ENCODE data around the gene BCAS3.

The BCAS3 gene

DNA sequence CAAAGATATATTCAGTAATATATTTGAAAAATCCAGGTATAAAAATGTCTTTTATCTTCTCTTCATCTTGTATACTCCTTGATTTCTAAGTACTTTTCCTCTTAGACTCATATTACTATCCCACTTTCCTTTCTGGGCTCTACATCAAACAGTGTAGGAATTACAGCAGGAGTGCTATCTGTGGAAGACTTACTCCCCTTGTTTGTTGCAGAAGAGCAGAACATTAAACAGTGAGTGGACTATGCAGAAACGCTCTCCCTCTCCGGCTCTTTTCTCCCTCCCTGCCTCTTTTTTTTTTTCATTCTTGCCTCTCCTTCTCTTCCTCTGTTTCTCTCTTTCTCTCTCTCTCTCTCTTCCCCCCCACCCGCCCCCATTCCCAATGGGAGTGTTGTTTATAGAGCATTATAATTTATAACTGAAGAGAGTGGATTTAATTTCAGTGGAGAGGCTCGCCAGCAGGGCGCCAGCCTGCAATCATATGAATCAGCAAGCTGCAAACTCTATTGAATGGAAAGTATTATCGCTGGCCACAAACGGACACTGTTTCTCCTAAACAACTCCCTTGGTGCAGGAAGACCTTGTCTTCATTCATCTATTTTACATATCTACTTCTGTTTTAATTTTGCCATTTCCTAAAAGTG, 479.7 kb downstream of the BCAS3 start:
- ATAC-seq, result peak; percentile 76
- TF ChIP-seq, protein P1, sequence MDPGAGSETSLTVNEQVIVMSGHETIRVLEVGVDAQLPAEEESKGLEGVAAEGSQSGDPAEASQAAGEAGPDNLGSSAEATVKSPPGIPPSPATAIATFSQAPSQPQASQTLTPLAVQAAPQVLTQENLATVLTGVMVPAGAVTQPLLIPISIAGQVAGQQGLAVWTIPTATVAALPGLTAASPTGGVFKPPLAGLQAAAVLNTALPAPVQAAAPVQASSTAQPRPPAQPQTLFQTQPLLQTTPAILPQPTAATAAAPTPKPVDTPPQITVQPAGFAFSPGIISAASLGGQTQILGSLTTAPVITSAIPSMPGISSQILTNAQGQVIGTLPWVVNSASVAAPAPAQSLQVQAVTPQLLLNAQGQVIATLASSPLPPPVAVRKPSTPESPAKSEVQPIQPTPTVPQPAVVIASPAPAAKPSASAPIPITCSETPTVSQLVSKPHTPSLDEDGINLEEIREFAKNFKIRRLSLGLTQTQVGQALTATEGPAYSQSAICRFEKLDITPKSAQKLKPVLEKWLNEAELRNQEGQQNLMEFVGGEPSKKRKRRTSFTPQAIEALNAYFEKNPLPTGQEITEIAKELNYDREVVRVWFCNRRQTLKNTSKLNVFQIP (CRISPR knock-in tag; IDR thresholded peaks at IDR 0.05; ENCODE audit: borderline replicate concordance, low read depth), result no peak
- TF ChIP-seq RARB (CRISPR knock-in tag; IDR thresholded peaks at IDR 0.05) (no peak), ZC3H10 (CRISPR knock-in tag; IDR thresholded peaks at IDR 0.05) (no peak), ISL1 (CRISPR knock-in tag; IDR thresholded peaks at IDR 0.05) (peak; percentile 44), SNAI2 (CRISPR knock-in tag; IDR thresholded peaks at IDR 0.05) (no peak), ZNF70 (CRISPR knock-in tag; IDR thresholded peaks at IDR 0.05) (0 out of 2 replicates have a peak, but pooled peaks have one; percentile 6), ZNF565 (CRISPR knock-in tag; conservative IDR thresholded peaks at IDR 0.05; ENCODE audit: low read depth) (no peak), ZFP3 (CRISPR knock-in tag; IDR thresholded peaks at IDR 0.05) (no peak), ZNF8 (CRISPR knock-in tag; IDR thresholded peaks at IDR 0.05) (no peak)
- TF ChIP-seq, protein P2, sequence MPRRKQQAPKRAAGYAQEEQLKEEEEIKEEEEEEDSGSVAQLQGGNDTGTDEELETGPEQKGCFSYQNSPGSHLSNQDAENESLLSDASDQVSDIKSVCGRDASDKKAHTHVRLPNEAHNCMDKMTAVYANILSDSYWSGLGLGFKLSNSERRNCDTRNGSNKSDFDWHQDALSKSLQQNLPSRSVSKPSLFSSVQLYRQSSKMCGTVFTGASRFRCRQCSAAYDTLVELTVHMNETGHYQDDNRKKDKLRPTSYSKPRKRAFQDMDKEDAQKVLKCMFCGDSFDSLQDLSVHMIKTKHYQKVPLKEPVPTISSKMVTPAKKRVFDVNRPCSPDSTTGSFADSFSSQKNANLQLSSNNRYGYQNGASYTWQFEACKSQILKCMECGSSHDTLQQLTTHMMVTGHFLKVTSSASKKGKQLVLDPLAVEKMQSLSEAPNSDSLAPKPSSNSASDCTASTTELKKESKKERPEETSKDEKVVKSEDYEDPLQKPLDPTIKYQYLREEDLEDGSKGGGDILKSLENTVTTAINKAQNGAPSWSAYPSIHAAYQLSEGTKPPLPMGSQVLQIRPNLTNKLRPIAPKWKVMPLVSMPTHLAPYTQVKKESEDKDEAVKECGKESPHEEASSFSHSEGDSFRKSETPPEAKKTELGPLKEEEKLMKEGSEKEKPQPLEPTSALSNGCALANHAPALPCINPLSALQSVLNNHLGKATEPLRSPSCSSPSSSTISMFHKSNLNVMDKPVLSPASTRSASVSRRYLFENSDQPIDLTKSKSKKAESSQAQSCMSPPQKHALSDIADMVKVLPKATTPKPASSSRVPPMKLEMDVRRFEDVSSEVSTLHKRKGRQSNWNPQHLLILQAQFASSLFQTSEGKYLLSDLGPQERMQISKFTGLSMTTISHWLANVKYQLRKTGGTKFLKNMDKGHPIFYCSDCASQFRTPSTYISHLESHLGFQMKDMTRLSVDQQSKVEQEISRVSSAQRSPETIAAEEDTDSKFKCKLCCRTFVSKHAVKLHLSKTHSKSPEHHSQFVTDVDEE (CRISPR knock-in tag; IDR thresholded peaks at IDR 0.05), result no peak

DNA sequence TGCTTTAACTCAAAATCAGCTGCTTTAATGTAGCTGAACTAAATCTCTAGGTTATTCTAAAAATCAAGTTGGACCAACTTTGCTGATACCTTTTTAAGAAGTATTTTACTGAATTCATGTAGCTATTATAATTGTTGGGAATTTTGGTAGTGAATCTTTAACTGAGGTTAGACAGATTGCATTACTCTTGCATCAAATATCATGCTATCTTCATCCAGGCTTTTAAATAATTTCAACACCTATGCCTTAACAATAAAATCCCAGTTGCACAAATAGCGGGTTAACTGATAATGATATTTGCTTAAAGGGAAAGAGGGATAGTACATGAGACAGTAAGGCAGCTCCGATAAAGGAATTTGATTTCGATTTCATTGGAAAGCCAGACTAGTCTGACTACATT, 480.7 kb downstream of the BCAS3 start:
- no peak for ATAC-seq
- TF ChIP-seq ZFP30 (CRISPR knock-in tag; IDR thresholded peaks at IDR 0.05) (peak; percentile 52; the same call in 1 of the 2 replicates), SNAI2 (CRISPR knock-in tag; IDR thresholded peaks at IDR 0.05) (no peak), ZC3H10 (CRISPR knock-in tag; IDR thresholded peaks at IDR 0.05) (no peak), ZNF8 (CRISPR knock-in tag; IDR thresholded peaks at IDR 0.05) (0 out of 2 replicates have a peak, but pooled peaks have one; percentile 12), ZNF565 (CRISPR knock-in tag; conservative IDR thresholded peaks at IDR 0.05; ENCODE audit: low read depth) (no peak), CSDC2 (CRISPR knock-in tag; IDR thresholded peaks at IDR 0.05) (no peak)
- TF ChIP-seq, protein P3, sequence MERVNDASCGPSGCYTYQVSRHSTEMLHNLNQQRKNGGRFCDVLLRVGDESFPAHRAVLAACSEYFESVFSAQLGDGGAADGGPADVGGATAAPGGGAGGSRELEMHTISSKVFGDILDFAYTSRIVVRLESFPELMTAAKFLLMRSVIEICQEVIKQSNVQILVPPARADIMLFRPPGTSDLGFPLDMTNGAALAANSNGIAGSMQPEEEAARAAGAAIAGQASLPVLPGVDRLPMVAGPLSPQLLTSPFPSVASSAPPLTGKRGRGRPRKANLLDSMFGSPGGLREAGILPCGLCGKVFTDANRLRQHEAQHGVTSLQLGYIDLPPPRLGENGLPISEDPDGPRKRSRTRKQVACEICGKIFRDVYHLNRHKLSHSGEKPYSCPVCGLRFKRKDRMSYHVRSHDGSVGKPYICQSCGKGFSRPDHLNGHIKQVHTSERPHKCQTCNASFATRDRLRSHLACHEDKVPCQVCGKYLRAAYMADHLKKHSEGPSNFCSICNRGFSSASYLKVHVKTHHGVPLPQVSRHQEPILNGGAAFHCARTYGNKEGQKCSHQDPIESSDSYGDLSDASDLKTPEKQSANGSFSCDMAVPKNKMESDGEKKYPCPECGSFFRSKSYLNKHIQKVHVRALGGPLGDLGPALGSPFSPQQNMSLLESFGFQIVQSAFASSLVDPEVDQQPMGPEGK (CRISPR knock-in tag; IDR thresholded peaks at IDR 0.05; ENCODE audit: borderline replicate concordance), result no peak
- TF ChIP-seq, protein P4, sequence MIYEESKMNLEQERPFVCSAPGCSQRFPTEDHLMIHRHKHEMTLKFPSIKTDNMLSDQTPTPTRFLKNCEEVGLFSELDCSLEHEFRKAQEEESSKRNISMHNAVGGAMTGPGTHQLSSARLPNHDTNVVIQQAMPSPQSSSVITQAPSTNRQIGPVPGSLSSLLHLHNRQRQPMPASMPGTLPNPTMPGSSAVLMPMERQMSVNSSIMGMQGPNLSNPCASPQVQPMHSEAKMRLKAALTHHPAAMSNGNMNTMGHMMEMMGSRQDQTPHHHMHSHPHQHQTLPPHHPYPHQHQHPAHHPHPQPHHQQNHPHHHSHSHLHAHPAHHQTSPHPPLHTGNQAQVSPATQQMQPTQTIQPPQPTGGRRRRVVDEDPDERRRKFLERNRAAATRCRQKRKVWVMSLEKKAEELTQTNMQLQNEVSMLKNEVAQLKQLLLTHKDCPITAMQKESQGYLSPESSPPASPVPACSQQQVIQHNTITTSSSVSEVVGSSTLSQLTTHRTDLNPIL (CRISPR knock-in tag; IDR thresholded peaks at IDR 0.05; ENCODE audit: low read depth), result 0 out of 2 replicates have a peak, but pooled peaks have one; percentile 27

DNA sequence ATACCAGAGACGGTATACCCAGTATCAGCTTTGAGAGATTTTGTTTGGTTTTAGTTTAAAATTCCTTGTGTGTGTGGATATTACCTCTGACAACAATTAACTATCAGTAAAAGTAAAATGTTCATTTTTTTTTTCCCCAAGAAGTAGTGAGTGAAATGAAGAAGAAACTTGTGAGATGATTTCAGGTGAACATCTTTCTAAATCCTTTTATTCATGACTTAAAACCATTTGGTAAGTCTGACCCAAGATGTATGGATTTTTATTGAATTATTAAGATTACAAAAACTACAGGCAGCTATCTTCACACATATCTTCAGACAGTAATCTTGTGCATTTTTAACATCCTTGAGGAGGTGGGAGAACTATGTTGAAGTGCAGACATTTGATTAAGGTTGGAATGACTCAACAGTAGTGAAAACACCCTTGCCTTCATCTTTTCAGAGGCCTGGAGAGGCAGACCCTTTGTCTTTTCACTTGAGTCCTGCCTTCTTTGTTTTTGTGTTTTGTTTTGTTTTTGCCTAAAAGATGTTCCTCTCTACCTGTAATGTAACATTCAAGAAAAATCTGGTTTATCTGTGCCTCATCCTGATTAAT, 481.7 kb downstream of the BCAS3 start:
- no peak for ATAC-seq
- TF ChIP-seq ISL1 (CRISPR knock-in tag; IDR thresholded peaks at IDR 0.05), result peak; percentile 68
- no peak for TF ChIP-seq ZNF70 (CRISPR knock-in tag; IDR thresholded peaks at IDR 0.05)
- TF ChIP-seq GLIS3 (CRISPR knock-in tag; IDR thresholded peaks at IDR 0.05), result no peak
- TF ChIP-seq, protein P2 (CRISPR knock-in tag; IDR thresholded peaks at IDR 0.05), result 0 out of 2 replicates have a peak, but pooled peaks have one; percentile 42
- no peak for TF ChIP-seq PPARA (CRISPR knock-in tag; IDR thresholded peaks at IDR 0.05; ENCODE audit: borderline replicate concordance)
- no peak for TF ChIP-seq ZFP30 (CRISPR knock-in tag; IDR thresholded peaks at IDR 0.05)
- TF ChIP-seq TOX (CRISPR knock-in tag; IDR thresholded peaks at IDR 0.05; ENCODE audit: borderline replicate concordance), result no peak
- TF ChIP-seq, protein P5, sequence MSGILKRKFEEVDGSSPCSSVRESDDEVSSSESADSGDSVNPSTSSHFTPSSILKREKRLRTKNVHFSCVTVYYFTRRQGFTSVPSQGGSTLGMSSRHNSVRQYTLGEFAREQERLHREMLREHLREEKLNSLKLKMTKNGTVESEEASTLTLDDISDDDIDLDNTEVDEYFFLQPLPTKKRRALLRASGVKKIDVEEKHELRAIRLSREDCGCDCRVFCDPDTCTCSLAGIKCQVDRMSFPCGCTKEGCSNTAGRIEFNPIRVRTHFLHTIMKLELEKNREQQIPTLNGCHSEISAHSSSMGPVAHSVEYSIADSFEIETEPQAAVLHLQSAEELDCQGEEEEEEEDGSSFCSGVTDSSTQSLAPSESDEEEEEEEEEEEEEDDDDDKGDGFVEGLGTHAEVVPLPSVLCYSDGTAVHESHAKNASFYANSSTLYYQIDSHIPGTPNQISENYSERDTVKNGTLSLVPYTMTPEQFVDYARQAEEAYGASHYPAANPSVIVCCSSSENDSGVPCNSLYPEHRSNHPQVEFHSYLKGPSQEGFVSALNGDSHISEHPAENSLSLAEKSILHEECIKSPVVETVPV (CRISPR knock-in tag; IDR thresholded peaks at IDR 0.05), result 0 out of 2 replicates have a peak, but pooled peaks have one; percentile 50
- TF ChIP-seq ZNF565 (CRISPR knock-in tag; conservative IDR thresholded peaks at IDR 0.05; ENCODE audit: low read depth), result no peak
- no peak for TF ChIP-seq CSDC2 (CRISPR knock-in tag; IDR thresholded peaks at IDR 0.05)
- TF ChIP-seq ARNTL (CRISPR knock-in tag; IDR thresholded peaks at IDR 0.05; ENCODE audit: borderline replicate concordance, low read depth), result no peak
- TF ChIP-seq, protein P3 (CRISPR knock-in tag; IDR thresholded peaks at IDR 0.05; ENCODE audit: borderline replicate concordance), result no peak
- TF ChIP-seq ZFP3 (CRISPR knock-in tag; IDR thresholded peaks at IDR 0.05), result peak; percentile 84; the same call in 1 of the 2 replicates
